DND-41 (cell line): ENCODE results near the gene DDN.

Experiments used
- CTCF ChIP-seq: IDR thresholded peaks from 2 replicates; pipeline ENCODE4 v1.5.1; 2012; ENCODE audit warnings: borderline replicate concordance, low read length, moderate library complexity, mild to moderate bottlenecking; ENCODE audit not compliant: poor library complexity, severe bottlenecking; ENCODE audit errors: extremely low read depth
- EZH2 ChIP-seq: IDR thresholded peaks from 3 replicates; pipeline ENCODE4 v1.6.1; 2012; ENCODE audit warnings: borderline replicate concordance, low read depth, mild to moderate bottlenecking, moderate library complexity, low read length, inconsistent platforms; ENCODE audit not compliant: severe bottlenecking

GRCh38 chr12:48969160-48969771, 29.9 kb downstream of the DDN start:
- TF ChIP-seq CTCF (no peak), EZH2 (no peak)
